Upper lobe of left lung (tissue), 6 donors: ENCODE data around the gene PRXL2B. TPM values are rescaled to one million over a fixed set of nuclear protein-coding genes. Genes with fewer than 3 reads are reported as not detected.
A peak's percentile ranks its signal among the peaks of the same experiment; 100 is the strongest.

ENCODE experiments used
- ATAC-seq, 2 donors: fragments of 200-7000 bp; cut with Tn5 transposase; one replicate each; pipeline ENCODE4 v1.9.1; 2022; ENCODE audit warnings: mild to moderate bottlenecking in 2 of 2, moderate library complexity in 2 of 2; ENCODE audit not compliant: low FRiP score in 2 of 2
- DNase-seq, 2 donors: peaks; one replicate each; pipeline ENCODE4 v3.0.0-alpha.2; 2019 to 2020
- H3K27ac ChIP-seq, 4 donors: fragments of 200-600 bp; sonication (generic); one replicate each; pipeline ENCODE4 v1.5.1; 2016 to 2019
- H3K27me3 ChIP-seq, 4 donors: fragments of 200-600 bp; sonication (generic); one replicate each; pipeline ENCODE4 v1.5.1; 2017 to 2019
- H3K36me3 ChIP-seq, 4 donors: fragments of 200-600 bp; sonication (generic); one replicate each; pipeline ENCODE4 v1.5.1; 2016 to 2019
- H3K4me1 ChIP-seq, 4 donors: fragments of 200-600 bp; sonication (generic); one replicate each; pipeline ENCODE4 v1.5.1; 2018 to 2019
- H3K4me3 ChIP-seq, 4 donors: fragments of 200-600 bp; sonication (generic); one replicate each; pipeline ENCODE4 v1.5.1; 2017 to 2019; ENCODE audit warnings: mild to moderate bottlenecking in 2 of 4, moderate library complexity in 1 of 4
- H3K9me3 ChIP-seq, 4 donors: fragments of 200-600 bp; sonication (generic); one replicate each; pipeline ENCODE4 v1.5.1; 2018 to 2019
- CTCF ChIP-seq, 6 experiments: fragments of 450-650 bp in 4 of 6; fragments of 200-600 bp in 2 of 6; sonication (generic) in 2 of 6; IDR thresholded peaks; one replicate each; pipeline ENCODE4 v1.5.1; 2016 to 2019; ENCODE audit warnings: antibody characterized with exemption in 6 of 6
- EP300 ChIP-seq, 4 donors: sonication (generic); formaldehyde crosslinking; IDR thresholded peaks; one replicate each; pipeline ENCODE4 v1.5.1; 2017; ENCODE audit warnings: antibody characterized with exemption in 4 of 4, control low read depth in 2 of 4
- POLR2A ChIP-seq, 4 donors: fragments of 450-650 bp; IDR thresholded peaks; one replicate each; pipeline ENCODE4 v1.5.1; 2016 to 2017; ENCODE audit warnings: antibody characterized with exemption in 4 of 4, mild to moderate bottlenecking in 2 of 4
- POLR2AphosphoS5 ChIP-seq, 2 donors: sonication (generic); formaldehyde crosslinking; IDR thresholded peaks; one replicate each; pipeline ENCODE4 v1.5.1; 2017; ENCODE audit warnings: antibody characterized with exemption in 2 of 2
- WGBS, 2 donors: methylation state at CpG; one replicate each; pipeline ENCODE4 v1.1.5; 2017 to 2018; 5-methylcytosine and 5-hydroxymethylcytosine counted together
- total RNA-seq, 6 donors: library from RNA; depleted of rRNA in 4 of 6; stranded (reverse); fragments of >200 nt in 4 of 6; gene quantifications; one replicate each; pipeline versions ENCODE4 v1.1.0 to v1.2.1, GENCODE V29; 2016 to 2021
- donor health status: DM: no; HTN: no; CAD: no; lungs with moderate emphysema.
- donor health status: DM: no; HTN: yes; CAD: no; lungs with severe emphysema.

The PRXL2B gene
- total RNA-seq, 6 donors from 2014 or later, result 10.5 to 34.2 (median 22.0) TPM

- WGBS, 2 donors, result 26 to 43% methylated on average over 4 of the region's 4 CpGs
- no peaks in the 10 kb centered on the region for H3K36me3 ChIP-seq
- no peak for DNase-seq
- TF ChIP-seq CTCF (IDR thresholded peaks at IDR 0.05) (no peak), EP300 (IDR thresholded peaks at IDR 0.05) (no peak), POLR2AphosphoS5 (IDR thresholded peaks at IDR 0.05) (no peak), POLR2A (IDR thresholded peaks at IDR 0.05) (no peak)
- peaks cover 40 to 48% (median 43%) of the 10 kb centered on the region in 4 donors for H3K4me1 ChIP-seq
- peak overlapping the region in 1 of 4 donors; percentile 40 for H3K4me3 ChIP-seq
- no peak for ATAC-seq
- H3K9me3 ChIP-seq, result peaks cover 0 to 3% (median 0%) of the 10 kb centered on the region in 4 donors
- H3K27ac ChIP-seq, result peak overlapping the region; percentile 88 to 91 (median 90)
- H3K27me3 ChIP-seq, result no peaks in the 10 kb centered on the region
Measured at GRCh38 chr1:2578758-2579118, 7.8 kb upstream of the PRXL2B start.

- 86 to 92% methylated on average over 8 to 10 of the region's 10 CpGs for WGBS, 2 donors
- H3K27ac ChIP-seq, result no peak overlapping the region
- DNase-seq (peak in 1 of 2 donors; percentile 36), ATAC-seq (no peak)
- peaks cover 55 to 63% (median 57%) of the 10 kb centered on the region in 4 donors for H3K4me1 ChIP-seq
- no peak for TF ChIP-seq CTCF (IDR thresholded peaks at IDR 0.05)
- no peak for TF ChIP-seq EP300 (IDR thresholded peaks at IDR 0.05)
- TF ChIP-seq POLR2AphosphoS5 (IDR thresholded peaks at IDR 0.05), result no peak
- TF ChIP-seq POLR2A (IDR thresholded peaks at IDR 0.05), result no peak
- no peaks in the 10 kb centered on the region for H3K9me3 ChIP-seq
- H3K27me3 ChIP-seq, result no peaks in the 10 kb centered on the region
- no peaks in the 10 kb centered on the region for H3K36me3 ChIP-seq
- H3K4me3 ChIP-seq, result no peak overlapping the region
Measured at GRCh38 chr1:2580691-2581090, 5.9 kb upstream of the PRXL2B start.

GRCh38 chr1:2582391-2582790, 4.2 kb upstream of the PRXL2B start:
- Histone ChIP-seq H3K27ac (peak overlapping the region in 2 of 4 donors; percentile 35 to 99), H3K4me1 (peaks cover 45 to 54% (median 46%) of the 10 kb centered on the region in 4 donors), H3K36me3 (no peaks in the 10 kb centered on the region), H3K9me3 (no peaks in the 10 kb centered on the region), H3K4me3 (no peak overlapping the region), H3K27me3 (no peaks in the 10 kb centered on the region)
- TF ChIP-seq POLR2AphosphoS5 (IDR thresholded peaks at IDR 0.05) (no peak), CTCF (IDR thresholded peaks at IDR 0.05) (no peak), POLR2A (IDR thresholded peaks at IDR 0.05) (peak in 1 of 4 donors; percentile 32), EP300 (IDR thresholded peaks at IDR 0.05) (no peak)
- WGBS, 2 donors, result 75 to 77% methylated on average over 5 to 7 of the region's 7 CpGs
- no peak for DNase-seq
- ATAC-seq, result no peak

GRCh38 chr1:2583331-2583791, 3.2 kb upstream of the PRXL2B start:
- DNase-seq (peak in 1 of 2 donors; percentile 2), ATAC-seq (no peak)
- 55 to 68% methylated on average over 4 of the region's 5 CpGs for WGBS, 2 donors
- H3K27me3 ChIP-seq, result no peaks in the 10 kb centered on the region
- TF ChIP-seq POLR2AphosphoS5 (IDR thresholded peaks at IDR 0.05) (no peak), EP300 (IDR thresholded peaks at IDR 0.05) (no peak), POLR2A (IDR thresholded peaks at IDR 0.05) (no peak), CTCF (IDR thresholded peaks at IDR 0.05) (peak in 1 of 6 experiments; percentile 20)
- peaks cover 42 to 54% (median 46%) of the 10 kb centered on the region in 4 donors for H3K4me1 ChIP-seq
- H3K4me3 ChIP-seq, result peak overlapping the region in 3 of 4 donors; percentile 1 to 30 (median 26)
- H3K27ac ChIP-seq, result peak overlapping the region; percentile 96 to 99 (median 98)
- no peaks in the 10 kb centered on the region for H3K9me3 ChIP-seq
- H3K36me3 ChIP-seq, result no peaks in the 10 kb centered on the region

- Histone ChIP-seq H3K4me3 (peak overlapping the region in 3 of 4 donors; percentile 1 to 30 (median 26)), H3K27ac (peak overlapping the region; percentile 96 to 99 (median 98))
- peak in 1 of 2 donors; percentile 79 for DNase-seq
Measured at GRCh38 chr1:2583871-2584351, 2.7 kb upstream of the PRXL2B start.

More at GRCh38 chr1:2583871-2584351, 2.7 kb upstream of the PRXL2B start:
- TF ChIP-seq POLR2AphosphoS5 (IDR thresholded peaks at IDR 0.05), result peak; percentile 91 to 93
- peak in 2 of 4 donors; percentile 84 to 92 for TF ChIP-seq EP300 (IDR thresholded peaks at IDR 0.05)
- peak in 1 of 4 donors; percentile 53 for TF ChIP-seq POLR2A (IDR thresholded peaks at IDR 0.05)
- TF ChIP-seq CTCF (IDR thresholded peaks at IDR 0.05), result no peak
- peaks cover 37 to 54% (median 41%) of the 10 kb centered on the region in 4 donors for H3K4me1 ChIP-seq
- H3K9me3 ChIP-seq, result no peaks in the 10 kb centered on the region
- H3K36me3 ChIP-seq, result peaks cover 0 to 5% (median 2%) of the 10 kb centered on the region in 4 donors
- ATAC-seq, result peak in 1 of 2 donors; percentile 3
- no peaks in the 10 kb centered on the region for H3K27me3 ChIP-seq
- WGBS, 2 donors, result 64 to 67% methylated on average over 14 of the region's 14 CpGs
